Activated naive CD4-positive, alpha-beta T cell (primary cell): Measurements from ENCODE around the gene NOP53.
"Not testable (repeated sequence)": the region's sequence is repeated elsewhere in the genome, so short reads cannot be mapped to it uniquely, and the experiment has no call there.

Source experiments
- DNase-seq, 4 experiments: peaks; one replicate each; lab custom pipeline; 2025; lab: John Stamatoyannopoulos, UW

NOP53 gene

DNA sequence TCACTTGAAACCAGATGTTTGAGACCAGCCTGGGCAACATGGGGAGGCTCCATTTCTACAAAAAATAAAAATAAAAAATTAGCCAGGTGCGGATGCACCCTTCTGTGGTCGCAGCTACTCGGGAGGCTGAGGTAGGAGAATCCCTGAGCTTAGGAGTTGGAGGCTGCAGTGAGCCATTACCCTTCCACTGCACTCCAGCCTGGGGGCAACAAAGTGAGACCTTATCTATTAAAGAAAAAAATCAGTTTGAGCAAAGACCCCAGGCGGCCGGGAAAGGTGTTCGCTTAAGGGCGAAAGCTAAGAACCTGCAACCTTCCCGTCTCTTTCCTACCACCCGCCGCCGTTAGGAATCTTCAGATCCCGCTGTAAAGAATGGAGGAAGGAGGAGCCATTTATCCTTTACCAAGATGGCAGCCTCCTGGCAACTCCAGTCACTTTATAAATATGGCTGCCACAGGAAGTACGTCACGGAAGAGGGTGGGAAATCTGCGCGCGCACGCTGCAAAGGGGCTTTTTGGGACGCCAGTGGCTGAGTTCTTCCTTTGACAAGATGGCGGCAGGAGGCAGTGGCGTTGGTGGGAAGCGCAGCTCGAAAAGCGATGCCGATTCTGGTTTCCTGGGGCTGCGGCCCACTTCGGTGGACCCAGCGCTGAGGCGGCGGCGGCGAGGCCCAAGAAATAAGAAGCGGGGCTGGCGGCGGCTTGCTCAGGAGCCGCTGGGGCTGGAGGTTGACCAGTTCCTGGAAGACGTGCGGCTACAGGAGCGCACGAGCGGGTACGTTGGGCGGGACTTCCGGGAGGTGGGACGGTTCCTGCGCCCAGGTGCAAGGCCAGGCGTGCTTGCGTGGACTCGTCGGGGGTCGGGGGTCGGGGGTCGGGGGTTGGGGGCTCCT, at the start of gene NOP53:
Gene NOP53 (plus strand): TSS at position 537 of the 892 bp plus-strand sequence. CDS start 14 bp downstream, at position 551.
- peak; percentile 93 to 97 (median 94) for DNase-seq

DNA sequence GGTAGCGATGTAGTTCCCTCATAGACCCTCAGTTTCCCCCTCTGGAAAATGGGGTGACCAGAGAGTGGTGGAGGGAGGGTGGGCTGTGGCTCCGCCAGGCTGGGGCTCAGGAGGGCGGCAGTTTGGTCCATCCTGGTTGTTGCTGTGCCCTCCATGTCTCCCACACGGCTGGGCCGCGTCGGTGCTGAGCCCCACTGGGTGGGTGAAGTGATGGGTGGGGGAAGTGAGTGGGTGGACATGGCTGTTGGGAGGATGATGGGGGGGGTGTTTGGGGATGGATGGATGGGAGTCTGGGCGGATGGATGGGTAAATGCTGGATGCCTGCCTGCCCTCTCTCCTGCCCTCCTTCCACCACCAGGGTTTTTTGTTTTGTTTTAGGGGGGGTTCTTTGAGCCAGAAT, 48.7 kb upstream of the NOP53 start:
- no peak for DNase-seq

DNA sequence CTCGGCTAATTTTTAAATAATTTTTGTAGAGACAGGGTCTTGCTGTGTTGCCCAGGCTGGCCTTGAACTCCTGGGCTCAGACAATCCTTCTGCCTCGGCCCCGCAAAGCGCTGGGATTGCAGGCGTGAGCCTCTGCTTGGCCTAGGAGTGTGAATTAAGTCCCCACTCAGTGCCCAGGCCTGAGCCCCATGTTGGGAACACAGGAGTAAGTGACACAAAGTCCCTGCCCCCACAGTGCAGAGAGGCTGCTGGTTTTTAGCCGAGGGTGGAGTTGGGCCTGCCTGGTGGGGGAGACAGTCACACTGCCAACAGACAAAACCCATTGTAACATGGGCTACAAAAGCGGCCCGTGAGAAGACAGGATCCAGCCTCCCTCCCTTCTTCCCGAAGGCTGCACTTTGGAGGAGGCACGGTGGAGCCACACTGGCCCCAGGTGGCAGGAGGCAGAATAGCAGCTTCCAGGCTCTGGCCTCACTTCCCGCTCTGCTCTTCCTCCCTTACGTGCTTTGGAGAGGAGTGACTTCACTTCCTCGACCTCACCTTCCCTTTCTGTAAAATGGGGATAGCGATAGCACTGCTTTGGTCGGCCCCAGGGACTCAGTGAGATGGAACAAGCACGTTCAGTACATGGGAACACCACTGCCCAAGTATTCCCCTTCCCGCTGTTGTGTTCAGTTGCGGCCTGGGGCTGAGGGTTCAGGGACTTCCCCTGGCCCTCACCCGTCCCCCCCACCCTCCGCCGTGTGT, 47.3 kb upstream of the NOP53 start:
- DNase-seq, result peak in 2 of 4 experiments; percentile 22 to 36

DNA sequence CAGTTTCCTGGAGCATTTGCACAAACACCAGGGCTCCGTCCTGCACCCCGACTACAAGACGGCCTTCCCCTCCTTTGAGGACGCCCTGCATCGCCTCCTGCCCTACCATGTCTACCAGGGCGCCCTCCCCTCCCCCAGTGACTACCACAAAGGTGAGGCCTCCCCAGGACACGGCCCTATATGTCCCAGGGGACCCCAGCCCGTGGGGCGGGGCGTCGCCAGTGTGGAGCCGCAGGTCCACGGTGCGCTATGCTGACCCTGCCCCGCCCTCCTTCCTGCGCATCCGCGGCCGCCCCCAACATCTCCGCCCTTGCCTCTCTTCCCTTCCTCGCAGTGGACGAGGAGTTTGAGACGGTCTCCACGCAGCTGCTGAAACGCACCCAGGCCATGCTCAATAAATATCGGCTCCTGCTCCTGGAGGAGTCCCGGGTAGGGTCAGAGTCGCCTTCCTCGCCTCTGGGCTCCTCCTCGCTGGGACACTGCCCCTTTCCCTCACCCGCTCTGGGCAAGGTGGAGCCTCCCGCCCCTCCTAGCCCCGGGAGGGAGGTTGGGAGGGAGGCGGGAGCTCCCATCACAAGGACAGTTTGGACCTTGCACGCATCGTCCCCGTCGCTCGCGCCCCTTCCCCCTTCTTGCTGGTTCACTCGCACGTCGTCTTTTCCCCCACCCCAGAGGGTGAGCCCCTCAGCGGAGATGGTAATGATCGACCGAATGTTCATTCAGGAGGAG, 46.6 kb upstream of the NOP53 start:
- no peak for DNase-seq

DNA sequence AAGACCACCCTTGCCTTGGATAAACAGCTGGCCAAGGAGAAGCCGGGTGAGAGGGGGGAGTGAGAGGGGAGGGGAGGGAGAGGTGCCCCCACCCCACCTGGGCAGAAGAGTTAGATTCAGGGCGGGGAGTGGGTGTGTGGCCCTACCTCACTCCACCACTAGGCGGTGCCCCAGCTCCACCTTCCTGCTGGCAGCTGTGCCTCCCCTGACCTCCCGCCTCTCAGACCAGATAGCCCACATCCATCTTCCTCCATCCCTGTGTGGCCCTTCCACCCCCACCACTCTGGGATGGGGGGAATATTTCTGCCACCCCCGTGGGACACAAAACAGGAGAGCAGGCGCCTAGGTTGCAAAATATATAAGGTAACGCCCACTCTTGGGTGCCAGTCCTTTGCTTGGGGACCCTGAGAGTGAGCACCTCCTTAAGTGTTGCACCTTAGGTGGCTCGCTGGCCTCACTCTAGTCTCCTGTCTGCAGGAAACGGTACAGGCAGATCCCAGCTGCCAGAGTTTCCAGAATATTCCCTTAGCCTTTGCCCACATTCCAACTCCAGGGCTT, 45.9 kb upstream of the NOP53 start:
- DNase-seq, result peak; percentile 11 to 46 (median 28)

DNA sequence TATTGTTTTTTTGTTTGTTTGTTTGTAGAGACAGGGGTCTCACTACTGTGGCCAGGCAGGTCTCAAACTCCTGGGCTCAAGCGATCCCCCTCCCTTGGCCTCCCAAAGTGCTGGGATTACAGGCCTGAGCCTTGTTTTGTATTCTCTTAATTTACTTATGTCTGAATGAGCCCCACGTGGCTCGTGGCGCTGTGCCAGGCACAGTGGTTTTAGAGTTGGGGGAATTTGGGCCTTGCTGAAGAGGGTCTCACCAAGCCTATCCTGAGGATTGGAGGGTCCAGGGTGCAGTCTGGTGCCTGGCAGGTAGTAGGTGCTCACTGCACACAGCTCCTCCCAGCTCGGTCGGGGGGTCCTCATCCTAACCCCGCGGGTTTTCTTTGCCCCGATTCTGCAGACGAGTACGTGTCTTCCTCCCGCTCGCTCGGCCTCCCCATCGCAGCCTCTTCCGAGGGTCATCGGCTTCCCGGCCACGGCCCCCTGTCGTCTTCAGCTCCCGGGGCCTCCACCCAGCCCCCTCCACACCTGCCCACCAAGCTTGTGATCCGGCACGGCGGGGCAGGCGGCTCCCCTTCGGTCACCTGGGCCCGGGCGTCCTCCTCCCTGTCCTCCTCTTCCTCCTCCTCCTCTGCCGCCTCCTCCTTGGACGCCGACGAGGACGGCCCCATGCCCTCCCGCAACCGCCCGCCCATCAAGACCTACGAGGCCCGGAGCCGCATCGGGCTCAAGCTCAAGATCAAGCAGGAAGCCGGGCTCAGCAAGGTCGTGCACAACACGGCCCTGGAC, 44.2 kb upstream of the NOP53 start:
- no peak for DNase-seq

DNA sequence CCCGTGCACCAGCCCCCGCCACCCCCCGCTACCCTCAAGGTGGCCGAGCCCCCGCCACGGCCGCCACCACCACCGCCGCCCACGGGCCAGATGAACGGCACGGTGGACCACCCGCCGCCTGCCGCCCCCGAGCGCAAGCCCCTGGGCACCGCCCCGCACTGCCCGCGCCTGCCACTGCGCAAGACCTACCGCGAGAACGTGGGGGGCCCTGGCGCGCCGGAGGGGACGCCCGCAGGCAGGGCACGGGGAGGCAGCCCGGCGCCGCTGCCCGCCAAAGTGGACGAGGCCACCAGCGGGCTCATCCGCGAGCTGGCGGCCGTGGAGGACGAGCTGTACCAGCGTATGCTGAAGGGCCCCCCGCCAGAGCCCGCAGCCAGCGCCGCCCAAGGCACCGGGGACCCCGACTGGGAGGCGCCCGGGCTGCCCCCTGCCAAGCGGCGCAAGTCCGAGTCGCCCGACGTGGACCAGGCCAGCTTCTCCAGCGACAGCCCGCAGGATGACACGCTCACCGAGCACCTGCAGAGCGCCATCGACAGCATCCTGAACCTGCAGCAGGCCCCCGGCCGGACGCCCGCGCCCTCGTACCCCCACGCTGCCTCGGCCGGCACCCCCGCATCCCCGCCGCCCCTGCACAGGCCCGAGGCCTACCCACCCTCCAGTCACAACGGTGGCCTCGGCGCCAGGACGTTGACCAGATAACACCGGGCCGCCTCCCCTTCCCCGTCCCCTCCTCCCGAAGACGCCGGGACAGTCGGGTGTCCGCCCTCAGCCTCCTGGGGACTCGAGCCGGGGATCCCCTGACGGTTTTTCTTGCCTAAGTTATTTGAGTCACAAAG, 43.4 kb upstream of the NOP53 start:
- DNase-seq, result no peak

DNA sequence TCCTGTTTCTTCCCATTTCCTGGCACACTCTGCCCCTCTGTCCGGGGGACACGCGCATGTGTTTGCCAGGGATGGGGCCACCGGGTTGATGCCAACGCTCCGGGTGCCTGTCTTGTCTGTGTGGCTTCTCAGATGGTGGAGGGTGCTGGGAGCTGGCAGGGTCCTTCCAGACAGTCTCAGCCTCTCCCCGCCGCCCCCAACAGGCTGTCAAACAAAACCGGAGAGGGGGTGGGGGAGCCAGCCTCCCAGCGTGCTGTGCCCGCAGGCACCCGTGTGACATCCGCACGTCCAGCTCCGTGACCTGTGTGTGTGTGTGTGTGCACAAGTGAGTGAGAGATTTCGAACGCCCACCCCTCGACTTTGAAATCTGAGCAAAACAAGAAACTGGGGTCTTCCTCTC, 42.7 kb upstream of the NOP53 start:
- no peak for DNase-seq

DNA sequence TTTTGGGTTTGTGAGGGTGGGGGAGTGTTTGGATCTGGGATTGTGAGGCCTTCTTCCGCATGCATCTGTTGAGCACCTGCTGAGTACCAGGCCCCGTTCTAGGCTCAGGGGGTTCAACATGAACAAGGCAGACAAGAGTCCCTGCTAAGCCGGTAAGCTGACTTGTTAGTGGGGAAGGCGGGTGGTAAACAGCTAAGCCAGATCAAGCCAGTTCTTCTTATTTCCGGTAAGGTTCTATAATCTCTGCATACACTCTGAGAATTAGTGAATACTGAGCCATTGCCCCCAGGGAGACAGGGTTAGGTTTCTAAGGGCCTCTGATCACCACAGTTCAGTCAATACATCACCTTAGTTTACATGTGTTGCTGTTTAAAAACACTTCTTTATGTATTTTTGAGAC, 42.0 kb upstream of the NOP53 start:
- DNase-seq, result no peak

DNA sequence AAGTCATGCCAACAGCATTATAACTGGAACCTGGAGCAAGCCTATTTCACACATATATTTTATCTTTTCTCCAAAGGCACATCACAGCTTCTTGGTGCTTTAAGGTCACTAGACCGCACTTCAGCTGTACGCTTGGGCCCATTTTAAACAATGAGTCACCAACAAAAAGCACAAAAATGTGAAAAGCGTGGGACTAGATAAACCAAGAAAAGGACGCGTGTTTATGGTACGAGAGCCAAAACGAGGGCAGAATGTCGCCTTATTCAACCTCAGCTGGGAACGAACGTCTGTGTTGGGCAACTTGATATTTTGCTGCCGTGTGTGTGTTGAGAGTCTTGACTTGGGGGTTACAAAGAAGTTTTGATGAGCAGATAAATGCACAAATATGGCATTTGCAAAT, 41.3 kb upstream of the NOP53 start:
- no peak for DNase-seq

DNA sequence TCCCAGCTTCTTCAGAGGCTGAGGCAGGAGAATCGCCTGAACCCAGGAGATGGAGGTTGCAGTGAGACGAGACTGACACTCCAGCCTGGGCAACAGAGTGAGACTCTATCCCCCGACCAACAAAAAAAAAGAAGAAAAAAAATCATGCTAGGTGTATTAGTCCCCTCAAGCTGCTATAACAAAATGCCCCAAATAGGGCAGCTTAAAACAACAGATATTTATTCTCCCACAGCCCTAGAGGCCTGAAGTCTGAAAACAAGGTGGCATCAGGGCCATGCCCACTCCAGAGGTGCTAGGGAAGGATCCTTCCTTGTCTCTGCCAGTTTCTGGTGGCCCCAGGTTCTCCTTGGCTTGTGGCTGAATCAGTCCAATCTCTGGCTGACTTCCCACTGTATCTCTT, 40.7 kb upstream of the NOP53 start:
- DNase-seq, result no peak

DNA sequence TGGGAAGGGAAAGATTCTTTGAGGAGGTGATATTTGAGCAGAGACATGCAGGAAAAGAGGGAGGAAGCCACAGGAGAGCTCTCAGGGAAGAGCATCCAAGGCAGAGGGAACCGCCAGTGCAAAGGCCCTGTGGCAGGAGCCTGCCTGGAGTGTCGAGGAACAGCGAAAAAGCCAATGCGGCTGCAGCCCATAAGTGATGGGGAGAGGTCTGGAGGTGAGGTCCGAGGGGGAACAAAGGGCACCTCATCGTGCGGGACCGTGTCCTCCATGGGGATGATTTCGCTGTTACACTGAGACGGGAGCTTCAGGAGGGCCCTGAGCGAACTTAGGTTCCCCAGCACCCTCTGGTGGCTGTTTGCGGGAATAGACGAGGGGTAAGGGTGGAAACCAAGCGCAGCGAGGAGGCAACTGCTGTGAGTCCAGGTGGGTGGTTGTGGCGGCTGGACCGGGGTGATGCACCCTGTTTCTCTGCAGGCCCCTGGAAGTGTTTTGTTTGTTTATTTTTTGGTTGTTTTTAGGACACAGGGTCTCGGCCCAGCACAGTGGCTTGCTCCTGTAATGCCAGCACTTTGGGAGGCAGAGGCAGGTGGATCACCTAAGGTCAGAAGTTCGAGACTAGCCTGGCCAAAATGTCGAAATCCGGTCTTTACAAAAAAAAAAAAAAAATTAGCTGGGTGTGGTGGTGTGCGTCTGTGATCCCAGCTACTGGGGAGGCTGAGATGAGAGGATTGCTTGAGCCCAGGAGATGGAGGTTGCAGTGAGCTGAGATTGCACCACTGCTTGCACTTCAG, 38.0 kb upstream of the NOP53 start:
- DNase-seq, result peak; percentile 34 to 59 (median 50)

DNA sequence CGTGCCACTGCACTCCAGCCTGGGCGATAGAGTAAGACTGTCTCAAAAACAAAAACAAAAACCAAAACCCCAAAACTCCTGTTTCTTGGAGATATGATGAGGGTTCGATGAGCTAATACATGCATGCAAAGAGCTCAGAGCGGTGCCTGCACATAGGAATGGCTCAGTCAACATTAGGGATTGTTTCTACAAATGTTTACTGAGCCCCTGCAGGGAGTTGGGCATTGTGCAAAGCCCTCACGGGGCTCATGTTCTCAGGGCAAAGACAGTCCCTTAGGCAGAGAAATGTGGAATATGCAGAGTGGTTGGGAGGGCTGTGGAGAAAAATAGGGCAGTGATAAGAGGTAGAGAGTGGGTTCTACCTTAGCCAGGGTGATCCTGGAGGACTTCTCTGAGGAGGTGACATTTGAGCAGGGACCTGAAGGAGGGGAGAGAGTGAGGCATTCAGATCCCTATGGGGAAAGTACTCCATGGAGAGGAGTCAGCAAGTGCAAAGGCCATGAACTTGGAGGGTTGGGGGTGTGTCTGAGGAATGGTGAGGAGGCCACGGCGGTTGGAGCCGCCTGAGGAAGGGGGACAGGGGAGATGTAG, 33.6 kb upstream of the NOP53 start:
- no peak for DNase-seq

DNA sequence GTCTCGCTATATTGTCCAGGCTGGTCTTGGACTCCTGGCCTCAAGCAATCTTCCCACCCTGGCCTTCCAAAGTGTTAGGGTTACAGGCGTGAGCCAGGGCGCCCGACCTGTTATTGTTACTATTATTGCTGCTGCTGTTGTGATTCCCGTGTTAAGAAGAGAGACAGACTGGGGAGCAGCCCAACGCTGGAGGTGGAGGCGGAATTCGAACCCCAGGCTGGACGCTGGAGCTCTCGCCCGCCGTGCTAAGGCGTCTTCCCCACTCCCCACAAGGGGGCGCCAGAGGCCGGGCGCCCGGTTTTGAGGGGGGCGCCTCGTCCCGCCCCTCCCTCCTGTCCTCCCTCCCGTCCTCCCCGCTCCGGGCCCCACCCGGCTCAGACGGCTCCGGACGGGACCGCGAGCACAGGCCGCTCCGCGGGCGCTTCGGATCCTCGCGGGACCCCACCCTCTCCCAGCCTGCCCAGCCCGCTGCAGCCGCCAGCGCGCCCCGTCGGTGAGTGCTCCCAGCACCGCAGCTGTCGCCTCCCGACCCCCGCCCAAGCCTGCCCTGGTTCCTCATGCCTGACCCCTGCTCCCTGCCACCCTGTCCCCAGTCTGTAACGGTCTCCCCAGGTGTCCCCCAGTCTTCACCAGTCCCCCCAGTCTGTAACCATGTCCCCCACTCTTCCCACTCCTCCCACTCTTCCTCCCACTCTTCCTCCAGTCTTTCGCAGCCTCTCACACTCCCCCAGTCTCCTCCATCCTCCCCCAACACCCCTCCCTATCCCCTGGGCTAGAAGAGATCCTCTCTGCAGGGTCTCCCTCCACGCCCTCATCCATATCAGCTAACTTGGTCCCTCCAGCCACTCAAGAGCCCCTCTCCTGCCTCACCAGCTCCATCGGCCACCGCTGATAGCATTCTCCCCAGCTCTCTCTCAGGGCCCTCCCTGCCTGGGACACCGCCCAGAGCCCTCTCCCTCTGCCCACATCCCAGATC, 32.0 kb upstream of the NOP53 start, which contains the start of gene EHD2:
Gene EHD2 (plus strand): TSS at position 377 of the 976 bp plus-strand sequence. CDS start 3,191 bp downstream, outside the sequence.
- DNase-seq, result peak in 3 of 4 experiments; percentile 8 to 24 (median 15)

DNA sequence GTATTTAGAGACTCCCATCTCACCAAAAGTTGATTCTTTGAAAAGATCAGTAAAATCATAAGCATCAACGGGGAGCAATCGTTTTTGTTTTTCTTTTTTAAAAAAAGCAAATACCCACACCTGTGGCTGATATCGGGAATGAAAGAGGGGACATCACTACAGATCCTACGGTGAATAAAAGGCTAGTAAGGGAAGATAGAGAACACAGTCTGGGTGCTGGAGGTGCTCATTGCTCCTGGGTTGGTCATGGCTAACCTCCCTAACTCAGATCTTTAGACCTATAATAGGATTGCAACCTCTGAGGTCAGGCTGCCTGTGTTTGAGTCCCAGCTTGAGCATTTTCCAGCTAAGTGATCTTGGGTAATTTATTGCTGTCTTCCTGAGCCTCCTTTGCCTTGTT, 31.0 kb upstream of the NOP53 start:
- DNase-seq, result no peak

DNA sequence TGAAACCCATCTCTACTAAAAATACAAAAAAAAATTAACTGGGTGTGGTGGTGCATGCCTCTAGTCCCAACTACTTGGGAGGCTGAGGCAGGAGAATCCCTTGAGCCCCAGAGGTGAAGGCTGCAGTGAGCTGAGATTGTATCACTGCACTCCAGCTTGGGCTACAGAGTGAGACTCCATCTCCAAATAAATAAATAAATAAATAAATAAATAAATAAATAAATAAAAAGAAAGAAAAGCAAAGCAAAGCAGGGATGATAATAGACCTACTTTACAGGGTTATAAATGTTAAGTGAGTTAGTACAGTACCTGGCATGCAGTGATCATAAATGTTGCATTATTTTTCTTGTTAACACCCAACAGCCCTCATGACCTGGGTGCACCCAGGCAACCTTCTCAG, 30.5 kb upstream of the NOP53 start:
- DNase-seq, result not testable (repeated sequence)

DNA sequence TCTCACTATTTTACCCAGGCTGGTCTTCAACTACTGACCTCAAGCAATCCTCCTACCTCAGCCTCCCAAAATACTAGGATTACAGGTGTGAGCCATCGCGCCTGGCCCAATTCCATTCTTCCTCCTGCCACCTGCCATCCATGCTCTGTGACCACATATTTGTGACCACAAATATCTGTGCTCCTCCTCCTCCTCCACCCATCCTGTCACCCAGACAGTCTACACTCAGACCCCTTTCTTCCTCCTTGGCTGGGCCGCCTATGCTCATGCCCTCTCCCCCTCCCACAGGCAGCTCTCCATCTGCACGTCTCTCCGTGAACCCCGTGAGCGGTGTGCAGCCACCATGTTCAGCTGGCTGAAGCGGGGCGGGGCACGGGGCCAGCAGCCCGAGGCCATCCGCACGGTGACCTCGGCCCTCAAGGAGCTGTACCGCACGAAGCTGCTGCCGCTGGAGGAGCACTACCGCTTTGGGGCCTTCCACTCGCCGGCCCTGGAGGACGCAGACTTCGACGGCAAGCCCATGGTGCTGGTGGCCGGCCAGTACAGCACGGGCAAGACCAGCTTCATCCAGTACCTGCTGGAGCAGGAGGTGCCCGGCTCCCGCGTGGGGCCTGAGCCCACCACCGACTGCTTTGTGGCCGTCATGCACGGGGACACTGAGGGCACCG, 28.9 kb upstream of the NOP53 start:
- no peak for DNase-seq
